Measurements from ENCODE around the gene CADPS.

Gene CADPS

DNA sequence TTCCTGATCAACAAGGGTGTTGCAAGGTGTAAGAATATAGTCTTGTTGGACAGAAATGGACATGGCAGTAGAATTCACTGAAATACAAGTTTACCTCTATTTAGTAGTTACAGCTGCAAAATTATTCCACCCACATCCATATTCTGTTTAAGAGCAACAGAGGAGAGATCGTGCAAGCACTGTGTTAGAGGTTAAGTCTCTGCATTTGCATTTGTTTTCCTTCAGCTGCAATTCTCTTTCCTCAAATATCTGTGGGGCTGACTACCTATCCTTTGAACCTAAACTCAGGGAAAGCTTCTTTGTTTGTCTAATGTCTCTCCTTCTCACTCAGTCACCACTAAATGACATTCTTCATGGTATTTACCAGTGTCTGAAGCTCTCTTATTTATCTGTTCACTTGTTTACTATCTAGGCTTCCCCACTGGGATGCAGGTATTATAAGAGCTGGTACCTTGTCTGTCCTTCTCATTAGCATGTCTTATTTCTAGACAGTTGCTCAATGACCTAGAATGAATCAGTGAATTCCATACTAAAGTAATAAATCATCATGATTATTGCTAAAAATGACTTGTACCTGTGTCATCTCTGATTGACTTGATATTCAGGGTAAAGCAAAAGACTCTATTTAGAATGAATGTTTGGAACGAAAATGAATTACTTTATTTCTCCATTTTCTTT is 326.5 kb downstream of the CADPS start:
- DNase-seq: no peak

DNA sequence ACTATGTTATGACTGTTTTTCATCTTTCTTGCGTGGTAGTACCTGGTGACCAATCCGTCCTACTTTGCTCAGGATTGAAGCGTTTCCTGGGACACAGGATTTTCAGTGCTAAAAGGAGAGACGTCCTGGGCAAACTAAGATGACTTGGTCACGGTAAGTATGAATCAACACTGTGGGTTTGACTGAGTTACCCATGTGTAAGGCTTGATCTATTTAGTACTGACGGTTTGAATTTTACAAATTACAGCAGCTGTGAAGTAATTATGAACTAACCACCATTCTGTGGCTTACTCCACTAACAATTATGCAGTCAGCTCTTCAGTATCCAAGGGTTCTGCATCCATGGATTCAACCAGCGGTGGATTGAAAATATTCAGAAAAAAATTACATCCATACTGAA is 328.9 kb downstream of the CADPS start:
- no peak for DNase-seq

DNA sequence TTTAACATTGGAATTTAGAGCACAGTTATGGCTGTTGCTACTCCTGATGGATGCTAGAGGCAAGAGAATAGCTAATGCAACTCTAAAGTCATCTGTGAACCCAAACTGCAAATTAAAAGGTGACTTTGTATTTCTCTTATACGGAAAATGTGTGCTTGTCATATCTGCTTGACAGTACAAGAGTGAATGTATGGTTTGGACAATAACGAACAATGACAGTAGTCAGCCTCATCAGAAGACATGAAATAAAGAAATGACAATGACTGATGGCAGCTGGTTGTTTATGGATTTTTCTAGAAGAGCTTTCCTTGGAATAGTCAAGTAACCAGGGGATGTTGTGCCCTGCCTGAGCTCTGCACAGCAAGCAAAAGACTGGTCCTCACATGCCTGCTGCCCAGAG is 333.0 kb downstream of the CADPS start:
- no peak for DNase-seq

DNA sequence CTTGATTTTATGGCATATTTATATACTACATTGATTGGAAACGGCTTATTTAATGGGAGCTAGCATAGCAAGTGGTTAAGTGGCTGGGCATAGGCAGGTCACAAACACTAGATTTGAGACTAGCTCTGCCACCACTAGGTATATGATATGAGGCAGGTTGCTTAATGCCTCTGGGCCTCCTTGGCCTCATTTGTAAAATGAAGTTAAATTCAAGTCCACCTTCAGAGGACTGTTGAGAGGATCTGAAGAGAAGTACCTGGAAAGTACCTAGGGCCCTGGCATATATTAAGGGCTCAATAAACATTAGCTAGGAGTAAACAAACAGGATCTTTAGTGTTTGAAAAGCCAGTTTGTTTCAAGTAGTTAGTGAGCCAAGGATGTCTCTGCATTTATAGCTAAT is 335.5 kb downstream of the CADPS start:
- DNase-seq: no peak

DNA sequence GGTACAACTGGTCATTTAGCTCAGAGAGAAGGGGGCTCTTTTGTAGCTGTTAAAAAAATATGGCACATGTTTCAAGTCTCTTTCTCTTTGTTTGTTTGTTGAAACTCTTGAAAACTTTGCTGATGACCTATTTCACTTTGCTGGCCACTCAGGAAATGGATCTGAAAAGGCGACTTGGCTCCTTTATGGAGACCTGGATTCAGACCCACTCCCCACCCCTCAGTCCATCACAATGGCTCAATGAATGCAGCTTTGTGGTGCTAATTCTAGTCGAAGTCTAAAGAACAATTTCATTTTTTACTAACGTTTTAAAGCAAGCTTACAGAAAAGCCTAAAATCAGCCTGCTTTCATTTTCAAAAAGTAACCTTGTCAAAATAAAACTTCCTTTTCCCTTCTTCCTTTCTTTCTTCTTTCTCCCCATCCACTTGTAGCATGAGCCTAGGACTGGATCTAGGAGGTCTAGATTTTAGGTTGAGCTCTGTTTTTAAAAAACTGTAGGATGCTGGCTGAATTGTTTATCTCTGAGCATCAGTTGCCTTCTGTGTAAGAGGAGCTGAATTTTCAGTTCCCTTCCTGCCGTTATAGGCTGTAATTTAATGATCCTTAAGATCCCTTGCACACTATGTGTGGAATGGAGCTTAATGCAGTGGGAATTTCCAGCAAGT is 336.4 kb downstream of the CADPS start:
- no peak for DNase-seq

DNA sequence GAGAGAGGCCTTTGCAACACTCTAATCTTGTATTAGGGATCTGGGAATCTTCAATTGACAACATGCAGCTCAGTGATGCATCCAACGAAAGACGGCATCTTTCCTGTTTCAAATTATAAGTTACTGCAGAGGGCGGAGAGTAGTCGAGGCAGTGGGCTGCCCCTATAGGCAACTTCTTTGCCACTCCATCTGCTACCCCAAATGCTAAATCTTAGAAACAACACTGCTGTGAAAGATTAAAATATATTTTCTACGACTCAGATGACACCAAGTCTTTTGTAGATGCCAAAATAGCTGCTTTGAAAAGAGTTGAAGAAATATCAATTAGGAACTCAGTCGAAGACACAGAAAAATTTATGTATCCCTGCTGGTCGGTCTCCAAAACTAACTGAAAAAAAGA is 340.9 kb downstream of the CADPS start:
- DNase-seq: no peak

DNA sequence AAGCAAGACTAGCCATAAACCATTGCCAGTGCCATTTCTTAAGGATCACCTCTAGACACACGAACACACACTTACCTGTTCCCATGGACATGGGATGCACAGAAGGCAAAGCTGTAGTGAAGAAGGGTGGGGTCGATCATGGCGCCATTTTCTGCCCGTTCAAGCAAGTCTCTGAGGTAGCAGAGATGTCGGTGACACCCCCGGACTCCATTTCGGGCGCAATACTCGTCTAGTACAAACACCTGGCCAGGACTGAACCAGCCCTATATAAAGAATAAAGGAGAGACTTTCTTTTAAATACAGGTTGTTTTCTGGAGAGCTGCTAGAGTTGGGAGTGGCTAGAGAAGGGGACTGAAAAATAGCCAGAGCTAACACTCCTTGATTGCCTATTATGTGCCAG is 342.4 kb downstream of the CADPS start:
- no peak for DNase-seq

DNA sequence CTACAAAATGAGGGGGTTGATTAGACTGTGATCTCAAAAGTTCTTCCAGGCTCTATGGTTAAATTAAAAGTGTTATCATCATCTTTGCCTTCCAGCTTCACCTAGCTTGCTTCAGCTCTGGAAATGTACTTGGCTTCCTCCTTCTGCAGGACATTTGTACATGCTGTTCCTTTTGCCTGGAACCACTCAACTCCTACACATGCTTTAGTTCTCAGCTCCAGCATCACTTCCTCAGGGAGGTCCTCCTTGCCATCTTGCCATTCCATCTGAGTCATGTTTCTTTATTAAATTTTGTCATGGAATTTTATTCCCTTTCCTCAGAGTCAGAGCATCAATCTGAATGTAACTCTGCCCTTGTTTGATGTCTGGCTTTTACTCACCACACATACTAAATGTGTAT is 343.2 kb downstream of the CADPS start:
- DNase-seq: no peak

DNA sequence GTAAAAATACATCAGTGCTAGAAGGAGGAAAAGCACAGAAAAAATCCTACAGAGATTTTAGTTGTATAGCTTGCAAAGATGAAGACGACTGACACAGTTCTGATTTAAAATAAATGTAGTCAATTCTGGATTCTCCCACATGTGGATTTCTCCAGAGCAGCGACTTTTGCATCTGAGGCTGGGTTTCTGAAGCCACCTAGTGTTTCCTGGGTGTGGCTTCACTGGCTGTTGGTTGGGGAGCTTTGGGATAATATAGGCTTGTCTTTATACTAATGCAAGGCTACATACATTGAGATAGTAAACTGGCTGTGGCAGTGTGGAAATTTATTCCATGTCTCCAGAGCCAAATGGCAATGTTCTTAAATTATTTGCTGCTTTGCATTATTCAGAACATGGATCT is 343.7 kb downstream of the CADPS start:
- no peak for DNase-seq

DNA sequence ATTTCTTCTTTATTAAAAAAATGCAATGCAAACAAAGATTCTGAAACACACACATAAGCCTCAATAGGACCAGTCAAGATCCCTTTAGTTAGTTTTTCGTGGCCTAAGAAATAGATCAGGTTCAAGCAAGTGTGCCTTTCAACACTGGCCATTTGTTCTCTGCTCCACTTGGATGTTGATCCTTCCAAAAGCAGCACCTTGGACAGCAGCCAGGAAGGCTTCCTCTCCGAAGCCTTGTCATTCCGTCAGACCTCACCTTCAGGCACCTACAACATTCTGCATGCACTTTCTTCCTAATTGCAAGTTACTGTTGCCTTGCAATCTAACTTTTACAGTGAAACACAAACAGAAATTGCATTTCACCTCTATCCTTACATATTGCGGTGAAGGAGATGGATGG is 346.0 kb downstream of the CADPS start:
- DNase-seq: no peak

DNA sequence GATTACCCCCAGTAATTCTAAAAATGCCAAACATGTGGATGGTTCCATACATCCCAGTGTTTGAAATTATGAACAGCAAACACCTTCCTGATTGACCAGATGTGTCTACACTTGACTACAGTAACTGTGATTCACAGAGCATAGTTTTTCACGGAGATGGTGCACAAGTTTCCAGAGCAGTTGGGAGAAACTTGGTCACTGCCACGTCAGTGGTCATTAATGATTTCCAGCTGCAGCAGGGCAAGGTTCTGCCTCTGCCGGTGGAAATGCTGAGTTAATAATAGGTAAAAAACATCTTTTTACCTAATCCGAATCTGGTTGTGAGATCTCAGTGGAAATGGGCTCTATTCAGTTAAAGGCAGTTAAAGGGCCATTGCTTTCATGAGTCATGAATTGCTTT is 347.7 kb downstream of the CADPS start:
- DNase-seq: no peak

DNA sequence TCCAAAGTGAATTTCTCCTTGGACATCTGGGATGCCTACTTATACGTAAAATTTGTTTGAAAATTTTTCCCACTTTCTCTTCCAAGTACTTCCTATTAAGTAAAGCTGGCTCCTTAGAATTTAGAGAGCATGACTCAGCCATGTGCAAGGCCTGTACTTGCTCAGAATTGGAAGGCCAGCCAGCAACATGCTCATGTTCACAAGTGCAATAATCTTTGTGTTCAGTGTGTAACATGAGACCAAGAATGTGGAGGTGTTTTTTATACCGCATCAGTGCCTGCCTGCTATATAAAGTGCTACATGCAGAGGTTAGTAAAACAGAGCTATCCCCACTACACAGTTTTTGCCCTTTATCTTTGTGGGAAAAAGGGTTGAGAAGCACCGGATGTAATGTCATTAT is 349.9 kb downstream of the CADPS start:
- DNase-seq: no peak

DNA sequence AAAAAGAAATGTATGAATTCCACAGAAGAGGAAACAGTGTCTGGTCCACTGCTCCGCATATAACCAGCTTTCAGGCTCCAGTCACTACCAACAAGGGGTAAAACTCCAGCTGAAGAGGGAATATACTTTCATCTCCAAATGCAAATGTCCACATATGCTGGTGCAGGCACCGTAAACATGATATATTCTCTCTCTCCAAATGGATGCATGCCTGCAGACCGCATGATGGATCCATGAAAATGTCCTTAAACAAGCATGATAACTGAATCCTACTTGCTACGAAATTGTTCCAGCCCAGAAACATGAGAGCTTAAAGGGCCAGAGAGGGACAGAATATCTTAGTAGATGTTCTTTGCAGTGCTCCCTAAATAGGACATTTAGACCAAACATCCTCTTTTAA is 351.5 kb downstream of the CADPS start:
- no peak for DNase-seq

DNA sequence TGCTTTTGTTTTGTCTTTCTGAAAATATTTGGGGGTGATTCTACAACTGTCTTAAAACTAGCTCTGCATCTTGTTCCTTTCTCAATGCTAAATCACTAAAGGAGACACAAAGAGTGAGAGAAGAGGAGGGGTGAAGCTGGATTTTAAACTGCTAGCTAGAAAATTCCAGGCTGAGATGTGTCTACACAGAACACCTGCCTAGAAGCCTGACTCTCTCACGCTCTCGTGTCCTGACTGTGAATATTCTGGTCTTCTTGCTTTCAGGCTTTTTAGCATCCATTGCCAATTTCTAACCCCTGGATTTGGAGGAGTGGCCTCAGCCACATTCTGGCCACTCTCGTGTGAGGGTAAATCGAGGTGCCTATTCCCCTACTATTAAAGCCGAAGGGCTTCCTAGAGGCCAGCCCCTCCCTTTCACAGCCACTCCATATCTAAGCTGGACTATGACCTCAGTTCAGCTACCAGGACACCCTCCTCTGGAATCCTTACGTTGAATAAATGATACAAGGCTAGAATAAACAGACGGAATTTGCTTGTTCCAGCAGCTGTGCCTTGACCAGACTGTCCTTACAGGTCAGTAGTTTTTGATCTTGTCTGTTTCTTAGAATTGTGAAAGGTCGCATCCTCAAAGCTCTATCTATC is 353.6 kb downstream of the CADPS start:
- DNase-seq: no peak

DNA sequence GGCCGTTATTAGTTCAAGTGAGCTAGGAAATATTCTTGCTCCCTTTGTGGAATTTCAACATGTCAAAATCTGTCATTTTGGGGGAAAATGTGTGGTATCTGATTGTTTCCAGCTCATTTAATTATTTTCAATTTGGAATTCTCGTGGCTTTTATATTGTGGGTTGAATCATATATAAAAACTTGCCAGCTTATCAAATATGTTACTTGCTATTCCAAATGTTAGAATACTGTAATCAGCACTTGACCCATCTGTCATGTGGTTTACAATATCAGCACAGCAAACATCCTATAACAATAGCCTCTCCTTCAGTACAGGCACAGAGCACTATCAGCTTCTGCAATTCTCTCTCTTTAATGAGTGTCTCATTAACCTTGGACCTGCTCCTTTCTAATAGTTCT is 371.7 kb downstream of the CADPS start:
- no peak for DNase-seq

DNA sequence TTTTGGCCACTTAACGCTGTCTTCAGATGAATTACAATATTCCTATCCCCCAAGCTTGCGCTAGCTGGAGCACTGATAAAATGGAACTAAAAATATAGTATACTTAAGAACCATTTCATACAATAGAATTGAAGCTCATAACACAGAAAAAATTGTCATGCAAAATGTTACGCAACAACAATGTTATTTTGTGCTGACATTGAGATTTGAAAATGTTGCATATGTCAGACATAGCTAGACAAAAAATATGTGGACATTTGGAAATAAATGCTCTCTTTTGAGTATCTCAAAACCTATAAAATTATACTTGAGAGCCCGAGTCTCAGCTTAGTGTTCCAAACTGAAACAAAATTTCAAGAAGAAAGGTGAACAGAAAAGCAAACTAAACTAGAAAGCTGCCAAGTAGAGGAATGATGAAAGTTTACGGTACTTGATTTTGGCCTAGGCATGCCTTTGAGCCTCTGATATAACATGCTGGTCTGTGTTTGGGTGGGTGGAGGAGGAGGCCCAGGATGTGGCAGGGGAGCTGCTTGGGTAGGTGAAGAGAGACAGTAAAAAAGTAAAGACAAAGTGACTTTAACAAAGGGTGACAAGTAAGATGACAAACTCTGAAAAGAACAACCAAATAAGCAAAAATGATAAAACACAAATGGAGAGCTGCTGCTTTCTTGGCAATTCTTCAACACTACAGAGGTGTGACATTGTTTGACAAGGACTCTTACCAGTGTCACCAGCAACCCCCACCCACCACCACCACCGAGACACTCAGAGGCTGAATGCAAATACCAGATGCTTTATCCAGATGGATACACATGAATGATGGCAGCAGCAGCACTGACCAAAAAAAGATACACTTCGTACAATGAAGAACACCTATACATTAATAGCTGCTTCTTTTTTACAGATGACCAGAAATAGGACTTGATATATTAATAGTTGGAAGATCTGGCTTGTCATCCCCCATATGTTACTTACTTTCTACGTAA is 372.6 kb downstream of the CADPS start:
- DNase-seq: no peak

DNA sequence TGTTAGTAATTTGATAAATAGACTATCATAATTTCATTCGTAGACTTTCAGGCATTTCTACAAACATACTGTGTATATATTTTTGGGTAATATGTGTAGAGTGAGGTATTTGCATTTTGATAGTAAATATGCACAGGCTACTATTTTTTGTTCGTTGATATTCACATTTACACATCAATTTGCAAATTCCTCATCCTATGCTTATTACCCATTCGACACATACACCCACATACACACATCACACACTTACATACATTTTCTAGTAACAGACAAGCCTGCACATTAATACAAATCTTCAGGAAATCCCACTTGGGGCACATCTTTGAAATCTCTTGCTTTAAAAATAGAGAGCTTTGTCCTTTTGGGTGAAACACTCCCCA is 373.9 kb downstream of the CADPS start:
- no peak for DNase-seq

DNA sequence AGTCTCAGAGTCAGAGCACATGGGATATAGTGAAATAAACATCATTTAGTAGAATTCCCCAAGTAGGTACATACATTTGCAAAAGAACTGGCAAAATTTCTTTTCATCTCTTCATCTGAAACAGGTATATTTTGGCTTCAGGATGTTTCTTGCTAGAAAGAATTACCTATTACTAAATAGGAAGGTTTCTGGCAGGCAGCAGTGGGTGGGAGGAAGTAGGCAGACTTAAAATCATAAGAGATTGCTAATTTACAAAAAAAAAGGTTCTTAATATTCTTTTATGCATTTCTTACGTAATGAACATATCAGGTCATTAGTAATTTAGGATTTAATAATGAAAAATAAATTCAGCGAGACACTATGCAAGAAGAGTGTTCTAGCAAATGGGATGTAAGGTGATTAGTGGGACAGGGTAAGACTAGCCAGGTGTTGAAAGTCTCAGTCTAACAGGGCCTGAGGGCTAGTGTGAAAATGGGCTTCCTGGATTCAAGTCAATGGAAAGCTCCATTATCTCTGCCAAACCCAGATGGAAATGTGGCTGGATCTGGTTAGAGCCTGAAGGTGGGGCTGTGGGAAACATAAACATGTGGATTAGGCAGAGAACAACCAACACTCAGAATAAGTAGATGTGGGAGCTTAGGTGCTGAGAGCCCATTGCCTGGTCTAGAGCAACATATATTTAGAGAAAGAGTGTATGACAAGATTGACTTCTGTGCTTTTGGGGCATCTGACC is 374.5 kb downstream of the CADPS start:
- no peak for DNase-seq

DNA sequence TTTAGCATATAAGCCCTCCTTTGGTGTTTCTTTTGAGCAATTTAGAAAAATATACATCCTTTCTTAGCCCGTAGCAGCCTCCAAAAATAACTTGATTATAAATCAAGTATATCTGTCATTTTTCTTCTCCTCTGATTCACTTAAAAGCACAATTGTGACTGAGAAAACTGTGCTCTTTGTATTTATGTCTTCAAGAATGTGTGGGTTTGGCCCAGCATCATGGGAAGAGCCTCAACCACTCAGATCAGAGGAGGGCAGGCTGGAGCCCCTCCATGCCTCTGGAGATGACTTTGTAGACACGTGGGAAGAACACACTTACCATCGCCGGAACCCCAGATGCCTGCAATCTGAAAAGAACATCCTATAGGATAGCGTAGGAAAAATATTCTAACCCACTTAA is 378.1 kb downstream of the CADPS start:
- no peak for DNase-seq

DNA sequence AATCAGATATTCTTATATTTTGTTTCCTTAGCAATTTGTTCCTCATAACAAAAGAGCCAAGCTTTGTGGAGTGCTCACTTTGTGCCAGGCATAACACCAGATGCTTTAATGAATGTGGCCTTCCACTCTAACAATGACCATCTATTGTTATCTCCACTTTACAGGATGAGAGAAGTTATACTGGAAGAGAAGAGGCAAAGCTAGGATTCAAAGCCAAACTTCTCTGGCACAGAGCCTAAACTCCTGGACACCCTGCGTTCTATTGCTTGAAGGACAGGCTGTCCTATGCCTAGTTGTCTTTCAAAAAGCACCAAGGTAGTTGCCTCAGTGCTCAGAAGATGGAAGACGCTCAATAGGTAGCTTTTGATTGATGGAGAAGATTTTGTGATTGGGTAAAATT is 378.7 kb downstream of the CADPS start:
- DNase-seq: no peak

DNA sequence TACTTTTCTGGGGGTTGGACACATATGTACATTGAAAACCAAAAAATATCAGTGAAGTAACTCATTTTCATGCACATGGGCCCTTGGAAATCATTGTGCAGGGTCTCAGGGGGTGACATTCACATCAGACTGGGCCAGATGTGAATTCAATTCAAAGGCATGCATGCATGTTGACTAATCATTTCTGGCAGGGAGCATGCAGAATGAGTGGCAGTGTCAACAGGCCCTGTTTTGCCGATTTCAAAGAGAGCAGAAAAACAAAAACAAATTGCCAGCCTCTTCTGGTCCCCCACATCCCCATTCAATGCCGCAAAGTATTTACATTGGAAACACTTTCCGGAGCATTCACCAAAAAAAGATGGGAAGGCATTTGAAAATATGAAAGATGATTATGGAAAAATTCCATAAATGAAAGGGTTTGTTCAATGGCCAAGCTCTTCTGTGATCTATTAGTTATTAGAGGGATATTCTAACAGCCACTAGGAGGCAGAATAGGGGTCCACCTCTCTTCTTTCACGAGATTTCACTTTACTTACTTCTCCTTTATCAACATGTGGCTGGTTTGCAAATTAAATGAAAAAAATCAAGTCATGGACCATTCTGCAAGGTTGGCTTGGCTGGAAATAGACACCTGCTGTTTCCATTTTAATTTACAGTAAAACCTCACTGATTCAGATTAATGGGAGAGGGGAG is 382.0 kb downstream of the CADPS start:
- no peak for DNase-seq

DNA sequence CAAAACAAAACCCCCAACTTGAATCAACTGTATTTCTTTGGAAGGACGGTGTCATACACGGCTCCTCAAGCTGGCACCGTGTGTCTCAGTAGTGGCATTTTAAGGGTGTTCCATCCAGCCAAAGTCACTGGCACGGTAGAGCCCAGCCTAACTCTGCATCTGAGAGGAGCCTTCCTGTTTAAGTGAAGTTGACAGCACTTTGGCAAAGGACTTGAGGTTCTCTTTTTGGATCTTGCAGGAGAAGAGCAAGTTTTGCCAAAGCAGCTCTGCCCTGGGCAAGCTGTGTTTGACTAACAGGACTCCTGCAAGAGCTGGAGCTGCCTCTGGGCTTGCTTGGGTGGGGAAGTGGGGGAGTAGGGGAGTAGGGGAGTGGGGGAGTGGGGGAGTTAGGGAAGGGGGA is 392.3 kb downstream of the CADPS start:
- no peak for DNase-seq
